GM12878 (cell line): ENCODE data around the gene IRX4.

Source experiments
- ATF3 ChIP-seq: IDR thresholded peaks from 2 replicates; pipeline ENCODE4 v1.6.1; 2011; ENCODE audit warnings: low read depth, mild to moderate bottlenecking, low read length, moderate library complexity, borderline replicate concordance; ENCODE audit errors: extremely low read depth
- CTCF ChIP-seq, 3 experiments: IDR thresholded peaks in 2 of 3; conservative IDR thresholded peaks in 1 of 3; 2 replicates each; pipeline ENCODE4 v1.5.1; 2011; ENCODE audit warnings: low read depth in 3 of 3, low read length in 3 of 3, mild to moderate bottlenecking in 3 of 3, control low read depth in 2 of 3, moderate library complexity in 2 of 3, inconsistent platforms in 1 of 3, mixed read lengths in 1 of 3; ENCODE audit not compliant: control insufficient read depth in 2 of 3, insufficient read depth in 1 of 3; ENCODE audit errors: extremely low read depth in 1 of 3
- ETV6 ChIP-seq, 2 experiments: fragments of 450-650 bp in 1 of 2; IDR thresholded peaks in 1 of 2; conservative IDR thresholded peaks in 1 of 2; 2 replicates each; pipeline ENCODE4 v1.6.1; 2014; ENCODE audit warnings: antibody characterized with exemption in 1 of 2, borderline replicate concordance in 1 of 2, low read depth in 1 of 2, mild to moderate bottlenecking in 1 of 2, moderate library complexity in 1 of 2
- EZH2 ChIP-seq: IDR thresholded peaks from 2 replicates; pipeline ENCODE4 v1.6.1; 2012; ENCODE audit warnings: low read depth, mild to moderate bottlenecking, control low read depth, inconsistent platforms, low read length, borderline replicate concordance; ENCODE audit not compliant: control insufficient read depth
- FOXK2 ChIP-seq: fragments of 450-650 bp; IDR thresholded peaks from 2 replicates; pipeline ENCODE4 v1.6.1; 2017; ENCODE audit warnings: mild to moderate bottlenecking, moderate library complexity
- NFYB ChIP-seq: IDR thresholded peaks from 2 replicates; pipeline ENCODE4 v1.6.1; 2011; ENCODE audit warnings: low read depth, mild to moderate bottlenecking, low read length, improper control_type of control experiment, moderate library complexity; ENCODE audit not compliant: insufficient read depth
- POLR2A ChIP-seq: IDR thresholded peaks from 2 replicates; pipeline ENCODE4 v1.6.1; 2011; ENCODE audit warnings: low read depth, mild to moderate bottlenecking, low read length
- USF1 ChIP-seq: IDR thresholded peaks from 2 replicates; pipeline ENCODE4 v1.6.1; 2011; ENCODE audit warnings: borderline replicate concordance, low read depth, mild to moderate bottlenecking, moderate library complexity, mixed read lengths, low read length; ENCODE audit not compliant: insufficient read depth; ENCODE audit errors: extremely low read length
- YY1 ChIP-seq: IDR thresholded peaks from 2 replicates; pipeline ENCODE4 v1.6.1; 2011; ENCODE audit warnings: low read depth, mild to moderate bottlenecking, low read length
- ZNF274 ChIP-seq: IDR thresholded peaks from one replicate; pipeline ENCODE4 v1.8.0; 2011; ENCODE audit not compliant: insufficient read length, insufficient read depth
- TF ChIP-seq, protein P1 (sequence below): fragments of 450-650 bp; IDR thresholded peaks from 2 replicates; pipeline ENCODE4 v1.6.1; 2017; ENCODE audit warnings: mild to moderate bottlenecking
- TF ChIP-seq, protein P2 (sequence below): fragments of 450-650 bp; formaldehyde crosslinking; IDR thresholded peaks from 2 replicates; pipeline ENCODE4 v1.5.0; 2022; ENCODE audit warnings: mild to moderate bottlenecking, missing genetic modification characterization
- TF ChIP-seq, protein P3 (sequence below): IDR thresholded peaks from 2 replicates; pipeline ENCODE4 v1.6.1; 2011; ENCODE audit warnings: low read depth, low read length, improper control_type of control experiment, borderline replicate concordance

DNA sequence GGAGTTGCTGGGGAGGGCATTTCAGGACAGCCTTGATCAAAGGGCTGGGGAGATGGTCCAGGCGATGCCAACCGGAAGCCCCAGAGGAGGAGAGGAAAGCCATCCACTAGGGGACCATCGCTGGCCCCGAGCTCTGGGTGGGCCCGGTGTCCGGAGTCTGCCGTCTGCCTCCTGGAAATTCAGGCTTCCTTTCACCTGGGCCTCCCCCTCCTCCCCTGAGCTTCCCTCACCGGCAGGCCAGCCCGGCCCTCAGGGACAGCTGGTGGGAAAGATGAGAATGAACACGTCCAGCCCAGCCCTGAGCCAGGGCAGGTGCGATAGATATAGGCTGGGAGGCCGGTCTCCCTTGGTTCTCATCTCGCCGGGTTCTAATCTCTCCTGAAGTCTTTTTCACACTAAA lies 17.2 kb downstream of the IRX4 start:
- TF ChIP-seq YY1 = no peak
- no peak for TF ChIP-seq CTCF (IDR thresholded peaks at IDR 0.05 in 2 of 3, conservative IDR thresholded peaks at IDR 0.05 in 1 of 3; ENCODE audit: control insufficient read depth in 2 of 3, extremely low read depth in 1 of 3, insufficient read depth in 1 of 3, low read depth in 3 of 3, low read length in 3 of 3)
- TF ChIP-seq, protein P1, sequence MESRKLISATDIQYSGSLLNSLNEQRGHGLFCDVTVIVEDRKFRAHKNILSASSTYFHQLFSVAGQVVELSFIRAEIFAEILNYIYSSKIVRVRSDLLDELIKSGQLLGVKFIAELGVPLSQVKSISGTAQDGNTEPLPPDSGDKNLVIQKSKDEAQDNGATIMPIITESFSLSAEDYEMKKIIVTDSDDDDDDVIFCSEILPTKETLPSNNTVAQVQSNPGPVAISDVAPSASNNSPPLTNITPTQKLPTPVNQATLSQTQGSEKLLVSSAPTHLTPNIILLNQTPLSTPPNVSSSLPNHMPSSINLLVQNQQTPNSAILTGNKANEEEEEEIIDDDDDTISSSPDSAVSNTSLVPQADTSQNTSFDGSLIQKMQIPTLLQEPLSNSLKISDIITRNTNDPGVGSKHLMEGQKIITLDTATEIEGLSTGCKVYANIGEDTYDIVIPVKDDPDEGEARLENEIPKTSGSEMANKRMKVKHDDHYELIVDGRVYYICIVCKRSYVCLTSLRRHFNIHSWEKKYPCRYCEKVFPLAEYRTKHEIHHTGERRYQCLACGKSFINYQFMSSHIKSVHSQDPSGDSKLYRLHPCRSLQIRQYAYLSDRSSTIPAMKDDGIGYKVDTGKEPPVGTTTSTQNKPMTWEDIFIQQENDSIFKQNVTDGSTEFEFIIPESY = no peak
- TF ChIP-seq POLR2A = no peak
- TF ChIP-seq USF1 = no peak
- no peak for TF ChIP-seq ZNF274
- no peak for TF ChIP-seq ATF3
- TF ChIP-seq, protein P2, sequence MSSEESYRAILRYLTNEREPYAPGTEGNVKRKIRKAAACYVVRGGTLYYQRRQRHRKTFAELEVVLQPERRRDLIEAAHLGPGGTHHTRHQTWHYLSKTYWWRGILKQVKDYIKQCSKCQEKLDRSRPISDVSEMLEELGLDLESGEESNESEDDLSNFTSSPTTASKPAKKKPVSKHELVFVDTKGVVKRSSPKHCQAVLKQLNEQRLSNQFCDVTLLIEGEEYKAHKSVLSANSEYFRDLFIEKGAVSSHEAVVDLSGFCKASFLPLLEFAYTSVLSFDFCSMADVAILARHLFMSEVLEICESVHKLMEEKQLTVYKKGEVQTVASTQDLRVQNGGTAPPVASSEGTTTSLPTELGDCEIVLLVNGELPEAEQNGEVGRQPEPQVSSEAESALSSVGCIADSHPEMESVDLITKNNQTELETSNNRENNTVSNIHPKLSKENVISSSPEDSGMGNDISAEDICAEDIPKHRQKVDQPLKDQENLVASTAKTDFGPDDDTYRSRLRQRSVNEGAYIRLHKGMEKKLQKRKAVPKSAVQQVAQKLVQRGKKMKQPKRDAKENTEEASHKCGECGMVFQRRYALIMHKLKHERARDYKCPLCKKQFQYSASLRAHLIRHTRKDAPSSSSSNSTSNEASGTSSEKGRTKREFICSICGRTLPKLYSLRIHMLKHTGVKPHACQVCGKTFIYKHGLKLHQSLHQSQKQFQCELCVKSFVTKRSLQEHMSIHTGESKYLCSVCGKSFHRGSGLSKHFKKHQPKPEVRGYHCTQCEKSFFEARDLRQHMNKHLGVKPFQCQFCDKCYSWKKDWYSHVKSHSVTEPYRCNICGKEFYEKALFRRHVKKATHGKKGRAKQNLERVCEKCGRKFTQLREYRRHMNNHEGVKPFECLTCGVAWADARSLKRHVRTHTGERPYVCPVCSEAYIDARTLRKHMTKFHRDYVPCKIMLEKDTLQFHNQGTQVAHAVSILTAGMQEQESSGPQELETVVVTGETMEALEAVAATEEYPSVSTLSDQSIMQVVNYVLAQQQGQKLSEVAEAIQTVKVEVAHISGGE (CRISPR knock-in tag) = no peak
- no peak for TF ChIP-seq EZH2
- TF ChIP-seq ETV6 (conservative IDR thresholded peaks at IDR 0.05 in 1 of 2, IDR thresholded peaks at IDR 0.05 in 1 of 2; ENCODE audit: borderline replicate concordance in 1 of 2, low read depth in 1 of 2) = no peak
- TF ChIP-seq, protein P3, sequence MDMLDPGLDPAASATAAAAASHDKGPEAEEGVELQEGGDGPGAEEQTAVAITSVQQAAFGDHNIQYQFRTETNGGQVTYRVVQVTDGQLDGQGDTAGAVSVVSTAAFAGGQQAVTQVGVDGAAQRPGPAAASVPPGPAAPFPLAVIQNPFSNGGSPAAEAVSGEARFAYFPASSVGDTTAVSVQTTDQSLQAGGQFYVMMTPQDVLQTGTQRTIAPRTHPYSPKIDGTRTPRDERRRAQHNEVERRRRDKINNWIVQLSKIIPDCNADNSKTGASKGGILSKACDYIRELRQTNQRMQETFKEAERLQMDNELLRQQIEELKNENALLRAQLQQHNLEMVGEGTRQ = no peak
- TF ChIP-seq FOXK2 = no peak
- TF ChIP-seq NFYB = no peak
